Measurements from ENCODE around the gene KLHDC10.
"Not testable (repeated sequence)": the region's sequence is repeated elsewhere in the genome, so short reads cannot be mapped to it uniquely, and the experiment has no call there.

Gene KLHDC10

DNA sequence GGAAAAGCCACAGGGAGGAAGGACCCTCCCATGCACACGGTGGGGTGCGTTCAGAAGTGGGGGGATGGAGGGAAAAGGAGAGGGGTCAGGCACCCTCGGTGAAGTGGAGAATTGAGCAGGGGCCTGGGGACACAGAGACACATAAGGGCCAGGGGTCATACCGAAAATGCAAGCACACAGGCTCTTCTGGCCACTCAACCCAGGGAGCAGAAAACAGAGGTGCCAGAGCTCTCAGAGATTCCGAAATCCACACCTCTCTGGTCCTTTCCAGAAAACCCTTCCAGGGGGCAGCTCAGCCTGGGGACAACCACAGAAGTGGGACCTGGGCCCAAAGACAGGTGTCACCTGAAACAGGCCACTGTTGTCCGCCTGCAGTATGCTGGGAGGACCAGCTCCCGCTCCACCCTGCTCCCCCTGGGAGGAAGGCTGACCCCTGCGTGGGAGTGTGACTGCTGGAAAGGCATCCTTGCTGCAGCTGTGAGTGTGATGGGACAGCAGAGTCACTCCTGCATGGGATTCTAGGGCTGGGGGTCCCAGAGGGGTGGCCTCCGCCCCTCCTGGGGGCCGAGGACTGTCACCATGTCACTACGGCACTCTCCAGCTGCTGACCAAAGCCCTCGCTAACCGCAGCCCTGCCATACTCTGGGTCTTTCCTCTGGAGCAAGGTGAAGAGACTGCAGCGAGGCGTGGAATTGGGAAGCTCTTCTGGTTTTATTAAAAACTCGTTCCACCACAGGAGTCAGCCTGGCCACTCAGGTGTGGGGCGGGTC, 71.7 kb downstream of the KLHDC10 start:
- DNase-seq (ENCODE audit: low spot score), result no peak

DNA sequence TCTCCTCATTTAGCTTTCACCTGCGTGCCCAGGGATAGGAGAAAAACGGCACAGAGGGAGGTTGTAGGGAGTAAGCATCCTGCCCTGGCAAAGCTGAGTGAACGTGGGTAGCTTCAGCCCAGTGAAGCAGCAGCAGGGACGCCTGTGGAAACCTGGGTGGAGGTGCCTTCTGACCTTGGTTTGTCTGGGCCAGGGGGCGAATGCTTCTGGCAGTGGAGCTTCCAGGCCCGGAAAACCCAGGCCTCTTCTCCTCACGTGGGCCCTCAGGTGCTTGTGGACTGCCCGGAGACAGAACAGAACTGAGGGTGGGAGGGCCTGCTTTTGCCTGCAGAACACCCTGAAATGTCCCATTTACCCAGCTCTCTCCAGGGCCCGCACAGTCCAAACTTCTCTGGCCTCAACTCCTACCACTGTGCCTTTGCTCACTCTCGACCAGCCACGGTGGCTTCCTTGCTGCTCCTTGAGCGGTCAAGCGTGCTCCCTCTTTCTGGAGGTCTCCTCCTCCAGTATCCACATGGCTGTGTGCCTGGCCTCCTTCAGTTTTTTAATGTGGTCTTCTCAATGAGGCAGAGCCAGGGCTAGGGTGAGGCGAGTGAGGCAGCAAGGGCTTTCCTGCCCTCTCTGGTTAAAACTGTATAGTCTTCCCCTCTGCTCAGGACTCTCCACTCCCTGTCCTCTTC, 72.5 kb downstream of the KLHDC10 start:
- DNase-seq (ENCODE audit: low spot score), result no peak

DNA sequence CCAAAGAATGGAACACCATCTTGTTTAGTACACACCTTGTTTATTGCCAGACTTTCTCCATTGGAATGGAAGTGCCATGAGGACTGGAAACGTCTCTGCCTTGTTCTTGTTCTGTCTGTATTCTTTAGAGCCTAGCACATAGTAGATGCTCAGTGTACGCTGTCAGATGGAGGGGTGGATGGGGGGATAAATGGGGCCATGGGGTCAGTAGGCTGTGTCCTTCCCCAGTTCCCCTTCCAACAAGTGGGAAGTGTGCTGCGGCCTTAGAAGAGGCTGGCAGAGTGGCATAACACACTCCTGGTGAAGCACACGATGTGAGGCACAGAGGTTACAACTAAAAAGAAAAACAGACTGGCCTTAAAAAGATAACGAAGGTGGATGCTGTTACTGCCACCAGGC, 73.0 kb downstream of the KLHDC10 start:
- no peak for DNase-seq (ENCODE audit: low spot score)

DNA sequence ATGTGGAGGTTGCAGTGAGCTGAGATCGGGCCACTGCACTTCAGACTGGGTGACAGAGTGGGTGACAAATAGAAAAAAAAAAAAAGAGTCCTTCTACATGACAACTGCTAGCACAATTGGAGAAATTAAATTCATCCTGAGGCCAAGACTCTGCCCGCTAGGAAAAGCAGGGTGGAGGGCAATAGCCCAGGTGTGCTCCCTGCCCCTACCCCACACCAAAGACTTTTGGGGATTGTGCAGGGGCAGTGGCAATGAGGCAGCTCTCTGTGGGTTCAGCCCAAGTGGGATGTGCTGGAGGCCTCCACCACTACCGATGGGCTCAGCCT, 73.6 kb downstream of the KLHDC10 start:
- DNase-seq (ENCODE audit: low spot score), result no peak

DNA sequence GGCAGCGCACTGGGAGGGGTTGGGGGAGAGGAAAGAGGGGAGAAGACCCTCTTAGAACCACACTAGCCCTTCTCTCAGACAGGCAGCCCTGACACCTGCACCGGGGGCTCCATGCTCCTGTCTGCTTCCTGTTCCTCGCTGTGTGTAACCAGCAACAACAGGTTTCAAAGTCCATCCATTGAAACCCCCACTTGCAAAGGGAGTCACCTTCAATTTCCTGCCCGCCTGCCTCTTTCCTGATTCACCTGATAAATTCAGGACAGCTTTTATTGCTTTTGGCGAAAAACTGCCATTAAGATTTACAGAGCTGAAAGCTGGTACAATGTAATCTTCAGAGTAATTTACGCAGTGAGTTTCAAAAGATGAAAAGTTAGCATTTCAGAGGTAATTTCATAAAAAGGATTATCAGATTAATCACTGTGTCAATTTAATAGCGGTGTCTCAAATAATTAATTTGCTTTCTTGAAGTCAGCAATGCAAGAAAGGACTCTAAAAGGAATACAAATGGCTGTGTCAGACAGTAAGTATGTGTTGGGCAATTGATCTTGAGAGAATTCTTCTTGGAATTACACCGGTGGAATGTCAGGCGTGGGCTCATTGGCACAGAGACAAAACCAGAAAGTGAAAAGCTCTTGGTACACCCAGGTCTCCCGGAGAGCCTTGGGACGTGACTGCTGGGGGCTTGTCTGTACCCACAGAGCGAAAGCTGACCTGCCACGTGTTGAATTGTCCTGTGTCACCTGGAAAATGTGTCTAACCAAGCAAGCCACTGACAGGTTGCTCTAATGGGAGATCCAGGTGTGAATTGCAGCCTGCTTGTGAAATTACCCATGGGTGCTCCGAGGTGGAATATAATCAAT, 74.2 kb downstream of the KLHDC10 start:
- DNase-seq (ENCODE audit: low spot score), result no peak

DNA sequence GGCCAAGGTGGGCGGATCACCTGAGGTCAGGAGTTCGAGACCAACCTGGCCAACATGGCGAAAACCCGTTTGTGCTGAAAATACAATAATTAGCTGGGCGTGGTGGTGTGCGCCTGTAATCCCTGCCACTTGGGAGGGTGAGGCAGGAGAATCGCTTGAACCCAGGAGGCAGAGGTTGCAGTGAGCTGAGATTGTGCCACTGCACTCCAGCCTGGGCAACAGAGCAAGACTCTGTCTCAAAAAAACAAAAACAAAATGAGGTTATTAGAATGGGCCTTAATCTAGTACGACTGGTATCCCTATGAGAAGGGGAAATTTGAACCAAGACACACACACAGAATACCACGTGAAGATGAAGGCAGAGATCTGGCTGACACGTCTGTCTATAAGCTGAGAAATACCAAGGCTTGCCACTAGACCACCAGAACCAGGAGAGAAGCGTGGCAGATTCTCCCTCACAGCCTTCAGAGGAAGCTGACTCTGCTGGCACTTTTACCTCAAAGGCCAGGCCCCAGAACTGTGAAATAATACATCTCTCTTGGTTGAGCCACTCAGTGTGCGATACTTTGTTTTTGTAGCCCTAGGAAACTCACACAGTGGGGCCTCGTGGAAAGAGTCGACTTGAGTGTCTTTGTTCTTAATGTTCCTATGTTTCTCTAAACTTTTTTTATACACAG, 75.2 kb downstream of the KLHDC10 start:
- no peak for DNase-seq (ENCODE audit: low spot score)

DNA sequence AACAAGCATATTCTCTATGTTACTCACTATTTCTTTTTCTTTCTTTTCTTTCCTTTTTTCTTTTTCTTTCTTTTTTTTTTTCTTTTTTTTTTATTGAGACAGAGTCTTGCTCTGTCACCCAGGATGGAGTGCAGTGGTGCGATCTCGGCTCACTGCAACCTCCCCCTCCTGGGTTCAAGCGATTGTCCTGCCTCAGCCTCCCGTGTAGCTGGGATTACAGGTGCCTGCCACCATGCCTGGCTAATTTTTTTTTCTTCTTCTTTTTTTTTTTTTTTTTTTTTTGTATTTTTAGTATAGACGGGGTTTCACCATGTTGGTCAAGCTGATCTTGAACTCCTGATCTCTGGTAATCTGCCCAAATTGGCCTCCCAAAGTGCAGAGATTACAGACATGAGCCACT, 75.8 kb downstream of the KLHDC10 start:
- not testable (repeated sequence) for DNase-seq (ENCODE audit: low spot score)

DNA sequence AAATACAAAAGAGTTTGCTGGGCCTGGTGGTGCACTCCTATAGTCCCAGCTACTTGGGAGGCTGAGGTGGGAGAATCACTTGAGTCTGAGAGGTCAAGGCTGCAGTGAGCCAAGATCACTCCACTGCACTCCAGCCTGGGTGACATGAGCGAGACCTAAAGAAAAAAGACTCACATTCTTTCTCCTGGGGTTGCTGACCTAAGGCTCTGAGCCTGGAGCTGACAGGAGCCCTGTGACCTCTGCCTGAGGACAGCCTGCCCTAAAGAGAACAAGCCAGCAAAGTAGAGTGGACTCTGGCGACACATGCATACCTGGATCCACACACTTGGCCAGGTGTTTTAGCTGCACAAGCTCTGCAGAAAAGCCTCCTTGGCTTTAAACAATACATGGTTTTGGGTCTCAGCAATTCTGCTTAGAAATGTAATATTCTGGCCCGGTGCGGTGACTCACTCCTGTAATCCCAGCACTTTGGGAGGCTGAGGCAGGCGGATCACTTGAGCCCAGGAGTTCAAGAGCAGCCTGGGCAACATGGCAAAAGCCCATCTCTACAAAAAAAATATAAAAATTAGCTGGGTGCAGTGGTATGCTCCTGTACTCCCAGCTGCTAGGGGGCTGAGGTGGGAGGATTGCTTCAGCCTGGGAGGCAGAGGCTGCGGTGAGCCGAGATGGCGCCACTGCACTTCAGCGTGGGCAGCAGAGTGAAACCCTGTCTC, 76.5 kb downstream of the KLHDC10 start:
- DNase-seq (ENCODE audit: low spot score), result no peak

DNA sequence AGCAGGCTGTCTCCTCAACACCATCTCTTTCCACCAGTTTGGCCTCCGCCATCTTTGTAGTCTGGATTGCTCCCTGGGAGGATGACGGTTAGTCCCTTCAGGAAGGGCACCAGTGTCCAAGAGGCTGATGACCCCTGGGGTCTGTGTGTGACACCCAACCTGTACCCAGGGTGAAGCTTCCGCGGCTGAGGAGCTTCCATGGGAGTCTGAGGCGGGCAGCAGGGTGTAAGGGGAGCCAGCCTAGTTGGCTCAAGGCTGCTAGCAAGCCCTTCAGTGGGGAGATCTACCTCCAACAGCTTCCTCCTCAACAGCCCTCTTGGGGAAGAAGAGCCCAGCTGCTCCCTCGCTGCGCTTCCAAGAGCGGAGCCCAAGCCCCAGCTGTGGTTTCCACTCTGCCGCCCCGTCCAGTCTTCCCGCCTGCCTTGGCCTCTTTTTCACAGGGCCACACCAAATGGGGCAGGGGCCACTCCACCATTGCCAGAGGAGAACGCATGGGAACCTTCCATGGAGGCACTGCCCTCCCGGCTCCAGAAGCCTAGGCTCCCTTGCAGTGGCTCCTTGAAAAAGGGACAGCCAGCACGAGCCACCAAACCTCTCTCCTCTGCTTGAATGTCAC, 77.5 kb downstream of the KLHDC10 start:
- DNase-seq (ENCODE audit: low spot score), result no peak

DNA sequence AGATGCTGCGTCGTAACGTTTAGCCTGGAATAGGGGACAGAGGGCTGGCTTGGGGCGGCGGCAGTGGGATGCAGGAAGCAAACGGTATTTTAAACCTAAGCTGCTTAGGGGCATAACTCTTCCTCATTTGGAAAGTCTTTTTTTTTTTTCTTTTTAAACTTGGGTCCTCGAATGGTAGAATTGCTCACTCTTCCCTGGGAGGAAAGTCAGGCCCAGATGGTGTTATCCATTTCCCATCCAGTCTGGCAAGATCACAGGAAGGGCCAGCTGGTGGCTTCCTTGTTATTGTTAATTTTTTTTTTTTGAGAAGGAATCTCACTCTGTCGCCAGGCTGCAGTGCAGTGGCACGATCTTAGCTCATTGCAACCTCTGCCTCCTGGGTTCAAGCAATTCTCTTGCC, 78.2 kb downstream of the KLHDC10 start:
- no peak for DNase-seq (ENCODE audit: low spot score)

DNA sequence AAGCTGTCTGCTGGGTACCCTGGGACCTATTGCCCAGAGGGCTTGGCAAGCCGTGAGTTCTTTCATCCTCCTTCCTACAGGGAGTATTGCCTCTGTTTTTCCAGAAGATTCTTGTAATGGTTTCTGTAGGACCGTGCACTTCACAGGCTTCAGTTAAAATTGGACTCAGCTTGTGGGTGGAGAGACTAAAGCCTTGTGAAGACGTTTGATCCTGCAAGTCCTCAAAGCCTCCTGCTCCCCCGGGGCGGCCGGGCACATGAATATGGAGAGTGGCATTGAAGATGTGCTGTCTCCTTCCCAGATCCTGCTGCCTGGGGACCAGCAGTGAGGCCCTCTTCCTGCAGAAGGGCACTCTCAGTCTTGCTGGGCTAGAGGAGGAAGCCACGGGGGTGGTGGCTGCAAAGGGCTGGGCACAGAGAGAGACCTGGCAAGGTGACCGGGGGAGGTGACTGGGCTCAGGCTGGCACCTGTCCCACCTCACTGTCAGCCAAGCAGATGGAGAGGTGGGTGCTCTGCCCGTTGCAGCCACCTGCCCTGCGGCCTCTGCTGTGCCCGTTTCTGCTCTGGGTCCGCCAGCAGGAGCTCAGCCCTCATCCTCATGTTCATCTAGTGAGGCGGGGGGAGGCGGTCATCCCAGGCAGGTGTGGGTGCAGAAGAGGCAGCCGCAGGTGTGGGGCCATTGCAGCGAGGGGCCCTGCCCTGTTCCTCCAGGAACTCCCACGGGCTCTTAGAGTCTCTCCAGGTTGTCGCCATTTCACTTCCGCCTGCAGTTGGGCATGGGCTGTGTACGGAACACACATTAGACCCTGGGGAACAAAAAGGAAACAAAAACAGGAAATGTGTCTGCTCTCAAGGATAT, 79.2 kb downstream of the KLHDC10 start:
- no peak for DNase-seq (ENCODE audit: low spot score)

DNA sequence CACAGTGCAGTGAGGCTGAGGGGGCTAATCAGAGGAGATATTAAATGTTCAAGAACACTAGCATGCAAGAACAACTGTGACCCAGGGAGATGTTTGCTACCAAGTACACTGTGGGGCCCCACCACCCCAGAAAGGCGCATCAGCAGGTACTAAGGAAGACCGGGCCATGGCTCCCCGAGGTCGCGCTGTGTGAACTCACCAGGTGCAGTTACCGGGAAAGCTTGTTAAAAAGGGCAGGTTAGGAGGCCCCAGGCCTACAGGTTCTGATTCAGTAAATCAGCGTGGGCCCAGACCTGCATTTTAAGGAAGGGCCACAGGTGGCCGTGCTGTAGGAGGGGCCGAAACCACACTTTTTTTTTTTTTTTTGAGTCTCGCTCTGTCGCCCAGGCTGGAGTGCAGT, 80.3 kb downstream of the KLHDC10 start:
- no peak for DNase-seq (ENCODE audit: low spot score)

DNA sequence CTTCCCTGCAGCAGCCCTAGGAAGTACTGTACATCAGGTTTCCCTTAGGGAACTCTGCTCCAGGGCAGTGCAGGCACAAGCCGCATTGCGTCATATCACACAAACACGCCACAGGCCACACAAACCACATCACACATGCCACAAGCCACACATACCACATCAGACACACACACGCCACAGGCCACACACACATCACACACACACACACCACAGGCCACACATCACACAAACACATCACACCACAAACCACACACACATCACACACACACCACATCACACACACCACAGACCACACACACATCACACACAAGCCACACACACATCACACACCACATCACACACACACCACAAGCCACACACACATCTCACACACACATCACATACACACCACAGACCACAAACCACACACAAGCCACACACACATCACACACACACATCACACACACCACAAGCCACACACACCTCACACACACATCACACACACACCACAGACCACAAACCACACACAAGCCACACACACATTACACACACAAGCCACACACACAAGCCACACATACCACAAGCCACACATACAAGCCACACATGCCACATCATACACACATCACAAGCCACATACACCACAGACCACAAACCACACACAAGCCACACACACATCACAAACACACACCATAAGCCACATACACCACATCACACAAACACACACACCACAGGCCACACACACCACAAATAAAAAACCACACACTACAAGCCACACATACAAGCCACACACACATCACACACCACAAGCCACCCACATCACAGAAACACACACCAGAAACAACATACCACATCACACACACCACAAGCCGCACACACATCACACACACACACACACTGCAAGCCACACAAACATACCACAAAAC, 81.5 kb downstream of the KLHDC10 start:
- DNase-seq (ENCODE audit: low spot score), result no peak

DNA sequence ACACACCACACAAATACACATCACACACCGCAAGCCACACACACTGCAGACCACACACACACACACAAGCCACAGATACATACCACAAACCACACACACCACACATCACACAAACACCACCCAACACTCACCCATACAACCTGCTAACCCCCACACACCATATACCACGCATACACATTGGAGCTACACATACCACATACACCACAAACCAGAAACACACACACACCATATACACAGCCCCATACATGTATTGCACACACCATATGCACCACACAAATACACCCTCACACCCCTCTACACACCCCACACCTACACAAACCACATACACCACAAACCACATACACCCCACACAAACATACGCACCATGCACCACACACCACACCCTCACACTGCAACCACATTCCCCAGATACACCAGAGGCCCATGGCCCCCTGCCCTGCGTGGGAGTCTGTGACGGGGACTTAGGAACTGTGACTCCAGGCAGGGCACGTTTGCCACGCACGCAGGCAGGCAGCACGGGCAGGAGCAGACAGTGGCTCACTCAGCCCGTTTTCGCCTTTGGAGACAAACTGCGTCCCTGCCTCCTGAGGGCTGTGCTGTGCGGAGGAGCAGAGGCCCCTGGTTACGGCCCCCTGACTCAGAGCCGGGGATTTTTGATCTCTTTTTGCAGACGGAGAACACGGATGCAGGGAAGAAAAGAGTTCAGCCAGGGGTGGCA, 82.3 kb downstream of the KLHDC10 start:
- DNase-seq (ENCODE audit: low spot score), result no peak

DNA sequence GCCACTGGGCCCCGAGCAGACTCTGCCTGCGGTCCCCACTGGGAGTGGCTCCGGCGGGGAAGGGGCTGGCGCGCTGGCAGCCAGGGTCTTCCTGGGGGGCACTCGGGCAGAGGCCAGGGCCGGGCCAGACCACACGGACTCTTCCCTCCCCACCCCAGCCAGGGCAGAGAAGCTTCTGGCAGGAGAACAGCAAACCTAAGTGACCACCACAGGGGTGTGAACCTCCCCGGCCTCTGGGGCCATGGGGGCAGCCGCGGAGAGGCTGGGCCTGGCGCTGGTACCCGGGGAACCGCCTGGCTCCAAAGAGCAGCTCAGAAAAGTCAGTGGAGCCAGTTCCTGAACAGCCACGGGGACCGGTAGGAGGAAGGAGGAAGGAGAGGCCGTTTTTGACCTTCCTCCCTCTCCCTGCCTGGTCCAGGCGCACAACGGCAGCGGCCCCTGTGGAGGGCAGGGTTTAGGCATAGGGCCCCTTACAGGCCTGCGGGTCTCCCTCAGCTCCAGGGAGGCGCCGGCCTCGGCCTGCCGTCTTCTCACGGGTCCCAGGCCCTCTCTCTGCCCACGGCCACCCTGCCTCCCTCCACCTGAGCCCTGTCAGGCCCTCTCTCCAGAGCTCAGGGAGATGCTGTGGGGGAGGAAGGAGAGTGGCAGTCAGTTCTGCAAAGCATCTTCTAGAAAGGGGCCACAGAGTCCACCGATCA, 83.0 kb downstream of the KLHDC10 start:
- no peak for DNase-seq (ENCODE audit: low spot score)

DNA sequence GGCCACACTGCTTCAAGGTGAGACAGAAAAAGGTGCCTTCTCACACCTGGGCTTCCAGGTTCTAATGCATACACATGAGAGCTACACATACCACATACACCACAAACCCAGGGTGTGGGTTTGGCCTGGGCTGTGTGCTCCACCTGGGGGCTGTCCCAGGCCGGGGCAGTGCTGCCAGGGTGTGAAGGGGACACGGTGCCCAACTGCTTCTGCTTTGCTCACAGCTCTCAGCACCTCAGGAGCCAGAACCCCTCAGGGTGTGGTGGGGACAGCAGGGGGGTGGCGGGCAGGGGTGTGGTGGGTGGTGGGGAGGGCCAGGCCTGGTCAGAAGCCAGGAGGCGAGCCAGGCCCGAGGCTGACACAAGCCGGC, 83.8 kb downstream of the KLHDC10 start:
- DNase-seq (ENCODE audit: low spot score), result no peak

DNA sequence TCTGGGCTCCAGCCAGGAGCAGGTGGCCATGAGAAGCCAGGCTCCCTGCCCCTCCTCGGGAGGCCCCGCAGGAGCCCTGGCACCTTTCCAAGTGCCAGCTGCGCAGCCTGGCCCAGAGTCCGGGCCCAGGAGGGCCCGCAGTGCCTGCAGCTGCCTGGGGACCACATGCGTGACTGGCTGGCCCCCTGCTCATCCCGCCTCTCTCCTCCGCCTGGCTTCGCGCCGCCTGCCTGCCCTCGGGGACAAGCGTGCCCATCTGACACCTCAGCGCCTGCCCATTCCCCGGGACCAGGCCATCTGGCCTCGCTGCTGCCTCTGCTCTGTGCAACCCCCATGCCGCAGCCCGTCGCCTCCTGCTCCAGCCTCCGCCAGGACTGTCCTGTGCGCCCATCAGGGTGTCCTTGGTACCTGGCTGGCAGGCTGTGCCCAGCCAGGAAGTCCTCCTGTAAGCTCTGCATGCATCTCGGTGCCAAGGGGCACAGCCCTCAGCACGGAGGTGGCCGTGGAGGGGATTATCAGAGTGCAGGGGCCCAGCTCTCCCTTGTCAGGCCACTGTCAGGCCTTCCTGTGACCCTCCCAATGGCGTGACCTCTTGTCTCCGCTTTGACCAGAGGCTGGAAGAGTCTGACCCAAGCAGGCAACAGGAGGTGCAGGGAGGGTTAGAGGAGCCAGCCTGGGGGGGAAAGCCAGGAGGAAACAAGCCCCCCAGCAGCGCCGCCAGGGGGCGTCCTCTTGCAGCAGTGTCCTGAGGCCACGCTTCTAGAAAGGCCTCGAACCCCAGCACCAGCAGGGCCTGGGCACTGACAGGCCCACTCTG, 84.4 kb downstream of the KLHDC10 start:
- DNase-seq (ENCODE audit: low spot score), result no peak

Measured in ecto neural progenitor cell (in vitro differentiated cells).